Activated naive CD8-positive, alpha-beta T cell treated with anti-CD3 and anti-CD28 coated beads, Interleukin-2, amount 50 U/mL, for 24 hours (primary cell): ENCODE results near the gene PKD1L1.

Source experiments
- ATAC-seq: fragments of 150-1000 bp; cut with Tn5 transposase; one replicate; pipeline ENCODE4 v1.10.0; 2021
- DNase-seq: peaks from one replicate; pipeline ENCODE4 v3.0.0; 2021
- H3K27ac Mint-ChIP-seq: one replicate; pipeline ENCODE4 v1.8.0; 2021; ENCODE audit warnings: mild to moderate bottlenecking, mixed read lengths
- H3K27me3 Mint-ChIP-seq: one replicate; pipeline ENCODE4 v1.8.0; 2021; ENCODE audit warnings: mixed read lengths
- H3K36me3 Mint-ChIP-seq: one replicate; pipeline ENCODE4 v1.8.0; 2021; ENCODE audit warnings: low read depth, mixed read lengths
- H3K4me1 Mint-ChIP-seq: one replicate; pipeline ENCODE4 v1.8.0; 2021; ENCODE audit warnings: mixed read lengths
- H3K4me3 Mint-ChIP-seq: one replicate; pipeline ENCODE4 v1.8.0; 2021; ENCODE audit warnings: mild to moderate bottlenecking, moderate library complexity, mixed read lengths
- H3K9me3 Mint-ChIP-seq: one replicate; pipeline ENCODE4 v1.8.0; 2021; ENCODE audit warnings: mixed read lengths

The PKD1L1 gene

GRCh38 chr7:47741984-47742383, 206.3 kb downstream of the PKD1L1 start:
- Mint-ChIP-seq H3K4me3 (no peak overlapping the region), H3K9me3 (no peaks in the 10 kb centered on the region), H3K36me3 (no peaks in the 10 kb centered on the region), H3K4me1 (peaks cover 11% of the 10 kb centered on the region), H3K27me3 (peaks cover 12% of the 10 kb centered on the region), H3K27ac (no peak overlapping the region)
- no peak for ATAC-seq
- no peak for DNase-seq

DNA sequence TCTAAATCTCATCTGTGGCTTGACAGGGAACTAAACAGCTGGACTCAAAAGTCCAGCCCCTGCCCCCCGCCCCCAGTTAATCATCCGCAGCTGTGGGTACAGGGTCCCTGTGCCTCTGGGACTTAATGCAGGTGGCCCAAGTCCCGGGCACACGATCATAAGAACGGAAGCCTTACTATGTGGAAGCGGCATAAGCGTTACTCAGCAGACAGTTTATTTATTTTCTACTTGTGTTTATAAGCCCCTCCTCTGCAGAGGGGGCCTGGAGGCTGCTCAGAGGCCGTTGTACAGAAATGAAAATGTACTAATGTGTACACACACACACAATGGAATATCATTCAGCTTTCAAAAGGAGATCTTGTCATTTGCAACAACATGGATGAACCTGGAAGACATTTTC, 208.4 kb downstream of the PKD1L1 start:
- Mint-ChIP-seq H3K4me3 (no peak overlapping the region), H3K36me3 (no peaks in the 10 kb centered on the region), H3K9me3 (no peaks in the 10 kb centered on the region), H3K27ac (no peak overlapping the region), H3K4me1 (peaks cover 11% of the 10 kb centered on the region), H3K27me3 (peaks cover 12% of the 10 kb centered on the region)
- ATAC-seq (no peak), DNase-seq (no peak)

DNA sequence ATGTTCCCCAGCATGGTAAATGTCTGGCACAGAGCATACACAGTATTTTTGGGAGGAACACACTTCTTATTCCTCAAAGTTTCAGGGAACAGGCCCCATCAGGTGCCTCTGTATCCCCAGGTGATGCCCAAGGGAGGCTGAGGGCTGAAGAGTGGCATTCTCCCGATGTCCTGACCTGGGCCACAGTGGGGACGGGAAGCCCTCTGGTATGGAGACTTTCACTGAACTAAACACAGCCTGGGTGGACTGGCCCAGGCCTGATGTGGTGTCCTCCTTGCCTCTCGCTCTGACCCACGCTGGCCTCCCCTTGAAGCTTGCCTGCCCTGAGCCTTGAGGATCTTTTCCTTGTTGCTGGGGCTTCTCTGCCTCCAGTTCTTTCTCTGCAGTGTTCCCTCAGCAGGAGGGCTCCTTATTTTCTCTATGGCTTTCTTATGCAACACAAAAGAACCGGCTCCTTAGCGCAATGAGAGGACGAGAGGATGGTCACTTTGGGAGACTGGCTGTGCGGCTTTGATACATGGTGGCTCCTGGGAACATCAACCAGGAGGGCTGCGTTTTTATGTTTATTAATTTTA, 208.9 kb downstream of the PKD1L1 start:
- H3K4me3 Mint-ChIP-seq: no peak overlapping the region
- ATAC-seq (no peak), DNase-seq (no peak)
- H3K4me1 Mint-ChIP-seq: peaks cover 11% of the 10 kb centered on the region
- H3K36me3 Mint-ChIP-seq: no peaks in the 10 kb centered on the region
- no peak overlapping the region for H3K27ac Mint-ChIP-seq
- H3K27me3 Mint-ChIP-seq: peaks cover 12% of the 10 kb centered on the region
- no peaks in the 10 kb centered on the region for H3K9me3 Mint-ChIP-seq

- peak; percentile 52 for ATAC-seq
- Mint-ChIP-seq H3K9me3 (no peaks in the 10 kb centered on the region), H3K27me3 (peaks cover 6% of the 10 kb centered on the region), H3K4me1 (peaks cover 11% of the 10 kb centered on the region), H3K27ac (no peak overlapping the region), H3K36me3 (no peaks in the 10 kb centered on the region), H3K4me3 (no peak overlapping the region)
- no peak for DNase-seq
Measured at GRCh38 chr7:47738563-47739166, 209.6 kb downstream of the PKD1L1 start.

GRCh38 chr7:47737601-47738000, 210.7 kb downstream of the PKD1L1 start:
- no peak for DNase-seq
- no peak overlapping the region for H3K27ac Mint-ChIP-seq
- H3K4me1 Mint-ChIP-seq: peaks cover 11% of the 10 kb centered on the region
- no peaks in the 10 kb centered on the region for H3K9me3 Mint-ChIP-seq
- no peak for ATAC-seq
- H3K27me3 Mint-ChIP-seq: peaks cover 8% of the 10 kb centered on the region
- no peak overlapping the region for H3K4me3 Mint-ChIP-seq
- H3K36me3 Mint-ChIP-seq: no peaks in the 10 kb centered on the region

DNA sequence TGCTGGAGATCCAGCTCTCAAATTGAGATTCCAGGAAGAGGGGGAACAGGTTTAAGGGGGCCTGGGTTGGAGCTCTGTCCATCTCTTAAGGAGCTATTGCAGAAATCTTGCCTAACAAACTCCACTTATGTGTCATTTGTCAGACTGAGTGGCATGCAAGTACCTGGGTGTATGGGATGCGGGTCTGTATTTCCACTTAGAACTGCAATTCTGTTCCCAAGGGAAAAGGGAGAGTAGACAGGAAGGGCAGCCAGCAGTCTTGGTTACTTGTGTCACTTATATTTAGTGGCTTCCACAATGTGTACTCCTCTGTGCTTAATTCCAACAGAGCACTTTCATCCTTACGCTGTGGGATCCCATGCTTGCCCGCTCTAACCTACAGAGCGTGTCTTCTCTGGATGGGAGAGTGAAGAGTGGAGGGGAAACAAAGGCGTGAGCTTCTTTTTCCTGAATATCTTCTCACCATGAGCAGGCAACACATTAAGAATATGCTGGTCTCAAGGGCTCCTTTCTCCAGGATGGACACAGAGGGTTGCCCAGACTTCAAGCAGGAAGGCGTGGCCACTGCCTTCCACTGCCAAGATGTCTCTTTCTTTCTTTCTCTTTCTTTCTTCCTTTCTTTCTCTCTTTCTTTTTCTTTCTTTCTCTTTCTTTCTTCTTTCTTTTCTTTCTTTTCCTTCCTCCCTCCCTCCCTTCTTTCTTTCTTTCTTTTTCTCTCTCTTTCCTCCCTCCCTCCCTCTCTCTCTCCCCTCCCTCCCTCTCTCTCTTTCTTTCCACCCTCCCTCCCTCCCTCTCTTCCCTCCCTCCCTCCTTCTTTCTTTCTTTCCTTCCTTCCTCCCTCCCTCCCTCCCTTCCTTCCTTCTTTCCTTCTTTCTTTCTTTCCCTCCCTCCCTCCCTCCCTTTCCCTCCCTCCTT, 212.6 kb downstream of the PKD1L1 start:
- H3K27ac Mint-ChIP-seq: no peak overlapping the region
- no peak for ATAC-seq
- no peak for DNase-seq
- H3K36me3 Mint-ChIP-seq: no peaks in the 10 kb centered on the region
- no peaks in the 10 kb centered on the region for H3K9me3 Mint-ChIP-seq
- peaks cover 11% of the 10 kb centered on the region for H3K4me1 Mint-ChIP-seq
- peaks cover 4% of the 10 kb centered on the region for H3K27me3 Mint-ChIP-seq
- H3K4me3 Mint-ChIP-seq: no peak overlapping the region

- Mint-ChIP-seq H3K27me3 (peaks cover 7% of the 10 kb centered on the region), H3K4me1 (peaks cover 11% of the 10 kb centered on the region), H3K36me3 (no peaks in the 10 kb centered on the region), H3K27ac (no peak overlapping the region), H3K4me3 (no peak overlapping the region), H3K9me3 (no peaks in the 10 kb centered on the region)
- ATAC-seq (no peak), DNase-seq (no peak)
Measured at GRCh38 chr7:47734949-47735291, 213.3 kb downstream of the PKD1L1 start.

GRCh38 chr7:47734287-47734948, 213.8 kb downstream of the PKD1L1 start:
- ATAC-seq (no peak), DNase-seq (no peak)
- peaks cover 7% of the 10 kb centered on the region for H3K27me3 Mint-ChIP-seq
- no peak overlapping the region for H3K27ac Mint-ChIP-seq
- H3K36me3 Mint-ChIP-seq: no peaks in the 10 kb centered on the region
- no peaks in the 10 kb centered on the region for H3K9me3 Mint-ChIP-seq
- H3K4me1 Mint-ChIP-seq: peaks cover 11% of the 10 kb centered on the region
- no peak overlapping the region for H3K4me3 Mint-ChIP-seq

- H3K4me3 Mint-ChIP-seq: no peak overlapping the region
- DNase-seq (no peak), ATAC-seq (no peak)
- H3K9me3 Mint-ChIP-seq: no peaks in the 10 kb centered on the region
- H3K4me1 Mint-ChIP-seq: peaks cover 4% of the 10 kb centered on the region
- H3K36me3 Mint-ChIP-seq: no peaks in the 10 kb centered on the region
- H3K27ac Mint-ChIP-seq: no peak overlapping the region
- peaks cover 8% of the 10 kb centered on the region for H3K27me3 Mint-ChIP-seq
Measured at GRCh38 chr7:47730142-47730541, 218.1 kb downstream of the PKD1L1 start.

GRCh38 chr7:47726047-47726726, 222.1 kb downstream of the PKD1L1 start:
- Mint-ChIP-seq H3K36me3 (no peaks in the 10 kb centered on the region), H3K4me3 (no peak overlapping the region), H3K4me1 (peaks cover 4% of the 10 kb centered on the region)

DNA sequence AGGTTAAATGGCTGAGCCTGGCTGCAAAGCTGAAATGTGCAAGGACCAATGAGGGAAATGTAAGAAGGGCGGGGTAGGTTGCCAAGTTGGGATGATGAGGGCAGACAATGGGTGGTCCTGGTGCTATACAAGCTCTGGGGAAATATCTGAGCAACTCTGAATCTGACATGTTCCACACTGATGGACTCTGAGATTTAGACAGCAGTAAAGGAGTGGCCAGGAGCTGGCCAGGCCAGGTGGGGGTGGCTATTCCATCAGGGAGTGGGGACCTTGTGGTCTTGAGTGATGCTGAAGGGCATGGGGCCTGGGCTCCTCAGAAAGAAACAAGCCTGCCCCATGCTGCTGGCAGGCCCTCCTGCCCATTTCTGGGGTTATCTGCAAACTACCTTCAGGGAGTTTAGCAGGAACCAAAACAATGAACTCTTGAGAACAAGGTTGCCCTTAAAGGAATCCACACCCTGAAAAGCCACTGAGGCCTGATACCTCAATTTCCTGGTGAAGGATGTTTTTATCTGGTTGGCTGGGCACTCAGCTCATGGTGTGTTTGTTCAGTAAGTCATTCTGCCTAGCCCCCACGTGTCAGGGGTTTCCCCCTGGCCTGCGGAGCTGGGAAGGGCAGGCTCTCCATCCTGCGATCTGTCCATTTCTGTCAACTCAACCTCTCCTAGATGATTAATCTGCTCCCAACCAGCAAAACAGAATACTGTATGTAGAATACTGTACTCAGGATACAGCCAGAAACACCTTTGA, 223.1 kb downstream of the PKD1L1 start:
- Mint-ChIP-seq H3K4me3 (no peak overlapping the region), H3K4me1 (peaks cover 8% of the 10 kb centered on the region), H3K36me3 (no peaks in the 10 kb centered on the region), H3K27ac (no peak overlapping the region), H3K27me3 (peaks cover 4% of the 10 kb centered on the region), H3K9me3 (no peaks in the 10 kb centered on the region)
- DNase-seq (no peak), ATAC-seq (no peak)

More at GRCh38 chr7:47726047-47726726, 222.1 kb downstream of the PKD1L1 start:
- DNase-seq (no peak), ATAC-seq (no peak)
- Mint-ChIP-seq H3K27ac (no peak overlapping the region), H3K9me3 (no peaks in the 10 kb centered on the region), H3K27me3 (peaks cover 4% of the 10 kb centered on the region)
